Activated B cell treated with CpG ODN at 0.5 μM for 24 hours (primary cell): Measurements from ENCODE around the gene MRPL54. TPM values are rescaled to one million over a fixed set of nuclear protein-coding genes. Genes with fewer than 3 reads are reported as not detected.

ENCODE experiments used
- ATAC-seq: fragments of 200-7000 bp; cut with Tn5 transposase; one replicate; pipeline ENCODE4 v1.10.0; 2021; ENCODE audit warnings: low read depth, mild to moderate bottlenecking, moderate library complexity
- CTCF ChIA-PET: fragments of 350-600 bp; sonication (Branson Sonifier 250); formaldehyde crosslinking; loops from one replicate; lab custom pipeline; 2021; ENCODE audit warnings: antibody characterized with exemption; lab: Charles Lee
- POLR2A ChIA-PET: fragments of 350-600 bp; sonication (Branson Sonifier 250); formaldehyde crosslinking; loops from one replicate; lab custom pipeline; 2021; ENCODE audit warnings: antibody characterized with exemption; lab: Charles Lee
- DNase-seq: peaks from one replicate; pipeline ENCODE4 v3.0.0; 2022
- H3K27ac Mint-ChIP-seq: one replicate; pipeline ENCODE4 v1.8.0; 2020; ENCODE audit warnings: mixed read lengths
- H3K27me3 Mint-ChIP-seq: one replicate; pipeline ENCODE4 v1.8.0; 2021; ENCODE audit warnings: mixed read lengths
- H3K36me3 Mint-ChIP-seq: one replicate; pipeline ENCODE4 v1.8.0; 2021; ENCODE audit warnings: low read depth, mixed read lengths
- H3K4me1 Mint-ChIP-seq: one replicate; pipeline ENCODE4 v1.8.0; 2021; ENCODE audit warnings: mixed read lengths
- H3K4me3 Mint-ChIP-seq: one replicate; pipeline ENCODE4 v1.8.0; 2020; ENCODE audit warnings: mild to moderate bottlenecking, mixed read lengths
- H3K9me3 Mint-ChIP-seq: one replicate; pipeline ENCODE4 v1.8.0; 2020; ENCODE audit warnings: mixed read lengths
- CTCF ChIP-seq: fragments of 200-600 bp; IDR thresholded peaks from one replicate; pipeline ENCODE4 v1.8.0; 2022; ENCODE audit warnings: antibody characterized with exemption, mild to moderate bottlenecking
- intact Hi-C: fragments of 100-400 bp; cut with micrococcal nuclease; formaldehyde crosslinking; loops from one replicate; pipeline ENCODE4 v1.15.1; 2024
- total RNA-seq: library from RNA; stranded (reverse); gene quantifications from 2 replicates; pipeline ENCODE4 v1.2.3, GENCODE V29; 2022

The MRPL54 gene
- total RNA-seq, 1 donor from 2014 or later: 81.2 TPM

DNA sequence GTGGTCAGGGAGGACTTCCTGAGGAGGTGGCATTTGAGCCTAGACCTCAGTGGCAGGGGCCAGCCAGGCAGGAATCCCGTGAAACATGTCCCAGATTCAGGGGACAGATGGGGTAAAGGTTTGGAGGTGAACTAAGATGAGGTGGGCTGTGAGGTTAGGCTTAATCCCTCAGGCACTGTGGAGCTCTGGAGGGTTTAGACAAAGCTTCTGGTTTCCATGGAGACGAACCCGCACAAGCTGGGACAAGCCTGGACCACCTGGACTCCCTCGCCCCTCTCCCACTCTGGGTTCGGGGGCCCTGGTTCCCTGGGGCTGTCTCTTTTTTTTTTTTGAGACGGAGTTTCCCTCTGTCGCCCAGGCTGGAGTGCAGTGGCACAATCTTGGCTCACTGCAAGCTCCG, 38.6 kb upstream of the MRPL54 start:
- Mint-ChIP-seq H3K4me1 (peaks cover 12% of the 10 kb centered on the region), H3K4me3 (no peak overlapping the region), H3K9me3 (no peaks in the 10 kb centered on the region), H3K27ac (no peak overlapping the region), H3K27me3 (peaks cover 14% of the 10 kb centered on the region), H3K36me3 (no peaks in the 10 kb centered on the region)
- ATAC-seq: no peak
- ChIA-PET CTCF (no interaction called here), POLR2A (no interaction called here)
- DNase-seq: no peak
- TF ChIP-seq CTCF: no peak
- intact Hi-C loops: loop anchor here (5.0 kb wide), 1 partner anchor 88 kb away; no protein-coding TSS in a partner anchor

DNA sequence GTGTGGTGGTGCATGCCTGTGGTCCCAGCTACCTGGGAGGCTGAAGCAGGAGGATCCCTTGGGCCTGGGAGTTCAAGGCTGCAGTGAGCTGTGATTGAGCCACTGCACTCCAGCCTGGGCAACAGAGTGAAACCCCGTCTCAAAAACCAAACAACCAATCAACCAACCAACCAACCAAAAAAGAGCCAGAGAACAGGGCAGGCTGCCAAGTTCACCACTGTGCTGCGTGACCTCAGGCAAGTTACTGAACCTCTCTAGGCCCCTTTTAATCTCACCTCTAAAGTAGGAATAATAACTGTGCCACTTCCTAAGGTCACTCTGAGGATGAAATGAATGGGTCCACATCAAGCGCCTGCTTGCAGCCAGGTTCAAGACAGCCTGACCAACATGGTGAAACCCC, 37.4 kb upstream of the MRPL54 start:
- no peak for ATAC-seq
- CTCF ChIA-PET: no interaction called here

DNA sequence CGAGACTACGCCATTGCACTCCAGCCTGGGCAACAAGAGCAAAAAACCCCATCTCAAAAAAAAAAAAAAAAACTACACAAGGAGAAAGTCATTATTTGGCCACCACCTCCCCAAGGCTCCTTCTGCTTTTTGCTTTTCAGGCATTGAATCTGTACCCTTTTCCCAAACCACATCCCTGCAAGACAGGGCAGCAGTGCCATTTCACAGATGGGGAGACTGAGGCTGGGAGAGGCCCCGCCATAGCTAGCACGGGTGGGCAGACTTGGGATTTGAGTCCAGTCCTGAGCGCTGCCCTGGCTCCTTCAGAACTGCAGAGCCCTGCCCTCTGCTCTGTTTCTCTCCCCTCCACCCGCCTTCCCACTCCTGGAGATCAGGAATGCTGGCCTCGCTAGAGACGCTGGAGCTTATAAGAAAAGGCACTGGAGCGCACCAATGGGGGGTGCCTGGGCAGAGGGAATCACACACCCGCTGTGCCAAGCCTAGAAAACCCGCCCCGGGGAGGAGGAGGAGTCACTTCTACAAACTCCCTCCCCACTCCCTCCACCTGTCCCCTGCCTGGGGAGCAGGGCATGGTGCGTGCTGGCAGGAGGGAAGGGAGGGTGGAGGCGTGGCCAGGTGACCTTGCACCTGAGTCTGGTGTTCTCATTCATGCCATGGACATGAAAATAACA, 36.7 kb upstream of the MRPL54 start:
- intact Hi-C loops: no loop called here
- H3K4me1 Mint-ChIP-seq: peaks cover 9% of the 10 kb centered on the region
- CTCF ChIA-PET: no interaction called here
- no peak for TF ChIP-seq CTCF
- POLR2A ChIA-PET: no interaction called here
- no peak for DNase-seq
- H3K27me3 Mint-ChIP-seq: peaks cover 10% of the 10 kb centered on the region
- no peaks in the 10 kb centered on the region for H3K9me3 Mint-ChIP-seq
- no peak overlapping the region for H3K4me3 Mint-ChIP-seq
- H3K36me3 Mint-ChIP-seq: no peaks in the 10 kb centered on the region
- no peak for ATAC-seq
- no peak overlapping the region for H3K27ac Mint-ChIP-seq

More for the DNA sequence above, 37.4 kb upstream of the MRPL54 start:
- no peak overlapping the region for H3K27ac Mint-ChIP-seq
- no peaks in the 10 kb centered on the region for H3K36me3 Mint-ChIP-seq
- intact Hi-C loops: no loop called here
- TF ChIP-seq CTCF: no peak
- H3K27me3 Mint-ChIP-seq: peaks cover 10% of the 10 kb centered on the region
- POLR2A ChIA-PET: no interaction called here
- no peaks in the 10 kb centered on the region for H3K9me3 Mint-ChIP-seq
- no peak for DNase-seq
- H3K4me3 Mint-ChIP-seq: no peak overlapping the region
- H3K4me1 Mint-ChIP-seq: peaks cover 9% of the 10 kb centered on the region

DNA sequence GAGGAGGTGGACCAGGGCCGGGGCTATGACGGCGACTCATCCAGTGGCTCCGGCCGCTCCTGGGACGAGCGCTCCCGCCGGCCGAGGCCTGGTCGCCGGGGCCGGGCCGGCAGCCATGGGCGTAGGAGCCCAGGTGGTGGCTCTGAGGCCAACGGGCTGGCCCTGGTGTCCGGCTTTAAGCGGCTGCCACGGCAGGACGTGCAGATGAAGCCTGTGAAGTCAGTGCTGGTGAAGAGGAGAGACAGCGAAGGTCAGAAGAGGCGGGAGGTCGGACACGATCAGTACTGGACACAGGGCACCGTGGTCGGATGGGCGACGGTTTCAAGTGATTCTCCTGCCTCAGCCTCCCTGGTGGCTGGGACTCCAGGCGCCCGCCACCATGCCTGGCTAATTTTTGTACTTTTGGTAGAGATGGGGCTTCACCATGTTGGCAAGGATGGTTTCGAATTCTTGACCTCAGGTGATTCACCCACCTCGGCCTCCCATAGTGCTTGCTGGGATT, 32.0 kb upstream of the MRPL54 start:
- ChIA-PET CTCF (no interaction called here), POLR2A (interaction anchor here (0.6 kb wide), 1 partner anchor 795 kb away, joined by 6 read pairs; no protein-coding TSS in a partner anchor)
- Mint-ChIP-seq H3K27me3 (no peaks in the 10 kb centered on the region), H3K9me3 (no peaks in the 10 kb centered on the region), H3K27ac (no peak overlapping the region), H3K4me1 (no peaks in the 10 kb centered on the region), H3K36me3 (no peaks in the 10 kb centered on the region), H3K4me3 (no peak overlapping the region)
- DNase-seq (no peak), ATAC-seq (no peak)
- TF ChIP-seq CTCF: no peak
- intact Hi-C loops: no loop called here

DNA sequence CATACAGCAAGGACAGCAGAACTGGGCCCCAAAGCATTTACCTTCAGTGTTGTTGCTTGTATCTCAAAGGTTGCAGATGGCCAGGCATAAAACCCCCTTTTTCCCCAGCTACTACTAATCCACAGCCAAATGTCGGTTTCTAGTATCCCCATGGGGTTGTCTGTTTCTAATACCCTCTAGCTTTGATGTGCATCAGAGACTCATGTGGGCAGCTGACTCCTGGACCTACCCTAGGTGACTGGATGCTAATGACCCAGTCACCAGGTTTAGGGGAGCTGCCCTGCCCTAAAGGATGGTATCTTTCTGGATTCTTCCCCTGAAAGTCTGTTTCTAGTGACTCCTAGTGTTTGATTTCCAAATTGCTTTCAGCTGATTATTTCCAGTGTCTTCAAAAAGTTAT, 30.4 kb upstream of the MRPL54 start:
- intact Hi-C loops: no loop called here
- no peak for ATAC-seq
- Mint-ChIP-seq H3K4me3 (no peak overlapping the region), H3K27me3 (peaks cover under 1% of the 10 kb centered on the region), H3K27ac (no peak overlapping the region), H3K9me3 (no peaks in the 10 kb centered on the region), H3K4me1 (no peaks in the 10 kb centered on the region), H3K36me3 (no peaks in the 10 kb centered on the region)
- ChIA-PET POLR2A (interaction anchor here (0.7 kb wide), 1 partner anchor 90 kb away, joined by 4 read pairs; no protein-coding TSS in a partner anchor), CTCF (interaction anchor here (0.6 kb wide), 1 partner anchor 111 kb away, joined by 3 read pairs; no protein-coding TSS in a partner anchor)
- TF ChIP-seq CTCF: no peak
- no peak for DNase-seq
